ENCODE data around the gene CCDC57. TPM values are rescaled to one million over a fixed set of nuclear protein-coding genes. Genes with fewer than 3 reads are reported as not detected.
A peak's percentile ranks its signal among the peaks of the same experiment; 100 is the strongest.

CCDC57 gene
- total RNA-seq, 6 experiments from 2014 or later, result 10.1 to 37.4 (median 17.2) TPM

GRCh38 chr17:82120148-82120547, 92.5 kb downstream of the CCDC57 start:
- H3K27me3 ChIP-seq, result no peaks in the 10 kb centered on the region
- H3K4me1 ChIP-seq, result peaks cover 0 to 25% (median 10%) of the 10 kb centered on the region in 4 donors
- no peaks in the 10 kb centered on the region for H3K9me3 ChIP-seq
- no peak for TF ChIP-seq POLR2A (IDR thresholded peaks at IDR 0.05)
- no peak for TF ChIP-seq CTCF (IDR thresholded peaks at IDR 0.05)
- H3K36me3 ChIP-seq, result no peaks in the 10 kb centered on the region
- H3K4me3 ChIP-seq, result no peak overlapping the region
- 57% methylated on average over 11 of the region's 12 CpGs for WGBS (ENCODE audit: insufficient coverage, low coverage, low lambda C conversion rate, missing lambda C conversion rate)
- no peak for ATAC-seq
- no peak for DNase-seq
- intact Hi-C loops (cut with DNase I), result no loop called here
- H3K27ac ChIP-seq, result no peak overlapping the region

- no peaks in the 10 kb centered on the region for H3K36me3 ChIP-seq
- no peaks in the 10 kb centered on the region for H3K9me3 ChIP-seq
- TF ChIP-seq POLR2A (IDR thresholded peaks at IDR 0.05), result no peak
- TF ChIP-seq CTCF (IDR thresholded peaks at IDR 0.05), result no peak
- no peaks in the 10 kb centered on the region for H3K27me3 ChIP-seq
- intact Hi-C loops (cut with DNase I), result loop anchor here in 1 of 2 donors (5.0 kb wide), 1 partner anchor 33 kb away; no protein-coding TSS in a partner anchor
- peak overlapping the region in 2 of 3 donors; percentile 83 to 89 for H3K27ac ChIP-seq
- WGBS (ENCODE audit: insufficient coverage, low coverage, low lambda C conversion rate, missing lambda C conversion rate), result 26% methylated on average over 12 of the region's 12 CpGs
- H3K4me1 ChIP-seq, result peaks cover 0 to 35% (median 14%) of the 10 kb centered on the region in 4 donors
- ATAC-seq, result no peak
- DNase-seq, result no peak
- H3K4me3 ChIP-seq, result no peak overlapping the region
These were observed 93.7 kb downstream of the CCDC57 start for GRCh38 chr17:82118815-82119380.

GRCh38 chr17:82118168-82118814, 94.4 kb downstream of the CCDC57 start:
- H3K27me3 ChIP-seq, result no peaks in the 10 kb centered on the region
- H3K4me1 ChIP-seq, result peaks cover 0 to 41% (median 17%) of the 10 kb centered on the region in 4 donors
- peak overlapping the region in 2 of 3 donors; percentile 83 to 89 for H3K27ac ChIP-seq
- TF ChIP-seq CTCF (IDR thresholded peaks at IDR 0.05) (no peak), POLR2A (IDR thresholded peaks at IDR 0.05) (no peak)
- no peaks in the 10 kb centered on the region for H3K9me3 ChIP-seq
- no peaks in the 10 kb centered on the region for H3K36me3 ChIP-seq
- no peak overlapping the region for H3K4me3 ChIP-seq
- 57% methylated on average over 8 of the region's 18 CpGs for WGBS (ENCODE audit: insufficient coverage, low coverage, low lambda C conversion rate, missing lambda C conversion rate)
- intact Hi-C loops (cut with DNase I), result loop anchor here in 1 of 2 donors (5.0 kb wide), 1 partner anchor 34 kb away; no protein-coding TSS in a partner anchor
- no peak for DNase-seq
- peak in 2 of 4 donors; percentile 2 to 3 for ATAC-seq

- Histone ChIP-seq H3K36me3 (no peaks in the 10 kb centered on the region), H3K4me1 (peaks cover 0 to 48% (median 20%) of the 10 kb centered on the region in 4 donors), H3K4me3 (no peak overlapping the region), H3K27me3 (no peaks in the 10 kb centered on the region), H3K9me3 (no peaks in the 10 kb centered on the region), H3K27ac (peak overlapping the region in 2 of 3 donors; percentile 88 to 89)
- intact Hi-C loops (cut with DNase I), result loop anchor here in 1 of 2 donors (5.0 kb wide), 1 partner anchor 35 kb away; no protein-coding TSS in a partner anchor
- 34% methylated on average over 22 of the region's 22 CpGs for WGBS (ENCODE audit: insufficient coverage, low coverage, low lambda C conversion rate, missing lambda C conversion rate)
- TF ChIP-seq CTCF (IDR thresholded peaks at IDR 0.05), result no peak
- TF ChIP-seq POLR2A (IDR thresholded peaks at IDR 0.05), result no peak
- ATAC-seq (peak; percentile 65 to 78 (median 66)), DNase-seq (peak; percentile 71 to 92 (median 91))
These were observed 95.2 kb downstream of the CCDC57 start for GRCh38 chr17:82117139-82118090.

All from right lobe of liver (tissue), 6 donors.